ENCODE data around the gene TDRKH. TPM values are rescaled to one million over a fixed set of nuclear protein-coding genes. Genes with fewer than 3 reads are reported as not detected.

Gene TDRKH
- total RNA-seq, 1 donor from 2014 or later, result 4.6 TPM

DNA sequence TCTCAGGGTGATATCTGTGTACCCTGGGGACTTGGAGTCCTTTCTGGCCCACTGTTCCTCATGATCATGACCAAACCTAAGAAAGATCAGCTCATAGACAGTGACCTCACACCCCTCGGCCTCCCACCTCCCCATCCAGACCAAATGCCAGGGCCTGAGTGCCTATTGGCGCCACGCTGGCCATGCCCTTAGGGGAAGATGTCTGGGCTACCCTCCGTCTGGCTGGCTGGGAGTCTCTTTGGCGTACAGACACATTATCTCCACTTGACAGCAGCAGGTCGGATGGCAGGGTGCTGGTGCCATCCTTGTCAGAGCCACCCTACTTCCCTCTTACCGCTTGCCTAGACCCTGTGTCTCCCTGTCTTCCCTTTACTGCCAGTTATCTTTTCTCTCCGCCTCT is 32.9 kb upstream of the TDRKH start:
- no peak for DNase-seq

DNA sequence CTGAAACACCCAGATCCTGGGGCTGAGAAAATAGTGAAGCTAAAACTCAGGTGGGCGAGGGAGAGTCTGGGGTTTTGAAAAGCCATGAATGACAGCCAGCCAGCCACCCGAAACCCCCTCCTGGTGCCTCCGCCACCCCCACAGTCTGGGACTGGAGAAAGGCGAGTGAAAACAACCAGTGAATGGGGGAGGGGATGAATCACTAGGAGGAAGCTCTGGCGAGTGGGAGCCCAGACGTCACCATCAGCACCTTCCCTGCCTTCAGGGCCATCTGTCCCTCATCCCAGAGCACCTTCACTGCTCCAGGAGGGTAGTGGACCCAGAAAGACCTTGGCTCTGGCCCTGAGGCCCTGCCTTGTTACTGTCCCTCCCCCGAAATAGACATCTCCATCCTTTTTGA is 32.1 kb upstream of the TDRKH start:
- no peak for DNase-seq

DNA sequence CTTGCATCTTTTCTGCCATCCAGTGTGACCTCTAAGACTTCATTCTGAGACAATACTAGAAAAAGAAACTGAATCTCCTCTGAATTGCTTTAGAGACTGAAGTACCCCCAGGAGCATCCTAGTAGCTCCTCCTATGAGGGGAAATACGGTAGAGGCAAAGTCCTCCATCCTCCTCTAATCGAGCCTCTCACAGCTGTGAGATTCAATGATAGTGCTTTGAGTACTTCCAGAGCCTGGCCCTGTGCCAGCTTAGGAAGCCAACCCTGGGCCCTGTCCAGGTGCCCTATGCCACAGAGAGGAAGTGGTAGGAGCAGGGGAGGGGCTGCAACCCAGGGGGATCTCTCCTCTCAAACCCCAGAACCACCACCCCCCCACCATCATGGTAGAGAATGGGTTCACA is 30.6 kb upstream of the TDRKH start:
- DNase-seq, result no peak

DNA sequence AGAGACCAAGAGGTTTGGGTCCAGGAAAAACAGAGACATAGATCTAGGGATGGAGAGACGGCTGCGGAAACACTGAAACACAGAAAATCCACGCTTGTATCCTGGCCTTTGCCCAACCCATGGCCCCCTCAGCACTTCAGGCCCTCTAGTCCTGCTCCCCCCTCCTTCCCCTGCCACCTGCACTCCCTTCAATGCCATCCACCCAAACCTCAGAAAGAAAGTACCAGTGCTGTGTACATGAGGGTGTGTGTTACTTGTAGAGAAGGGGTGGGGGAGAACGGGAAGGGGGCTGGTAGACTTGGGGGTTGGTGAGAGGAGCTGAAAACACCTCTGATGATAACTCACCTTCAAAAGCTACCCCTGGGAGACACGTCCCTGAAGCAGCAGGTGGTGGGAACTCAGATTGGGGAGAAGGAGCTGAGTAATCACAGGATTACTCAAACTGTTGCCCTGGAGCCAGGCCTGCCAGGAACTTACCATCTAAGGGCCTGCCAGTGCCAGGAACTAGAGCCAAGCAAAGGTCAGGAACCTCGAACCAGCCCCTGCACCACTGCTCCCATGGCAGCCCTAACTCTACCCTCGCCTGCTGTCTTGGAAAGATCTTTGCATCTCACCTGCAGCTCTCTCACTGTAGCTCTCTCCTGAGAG is 29.8 kb upstream of the TDRKH start:
- DNase-seq, result no peak

DNA sequence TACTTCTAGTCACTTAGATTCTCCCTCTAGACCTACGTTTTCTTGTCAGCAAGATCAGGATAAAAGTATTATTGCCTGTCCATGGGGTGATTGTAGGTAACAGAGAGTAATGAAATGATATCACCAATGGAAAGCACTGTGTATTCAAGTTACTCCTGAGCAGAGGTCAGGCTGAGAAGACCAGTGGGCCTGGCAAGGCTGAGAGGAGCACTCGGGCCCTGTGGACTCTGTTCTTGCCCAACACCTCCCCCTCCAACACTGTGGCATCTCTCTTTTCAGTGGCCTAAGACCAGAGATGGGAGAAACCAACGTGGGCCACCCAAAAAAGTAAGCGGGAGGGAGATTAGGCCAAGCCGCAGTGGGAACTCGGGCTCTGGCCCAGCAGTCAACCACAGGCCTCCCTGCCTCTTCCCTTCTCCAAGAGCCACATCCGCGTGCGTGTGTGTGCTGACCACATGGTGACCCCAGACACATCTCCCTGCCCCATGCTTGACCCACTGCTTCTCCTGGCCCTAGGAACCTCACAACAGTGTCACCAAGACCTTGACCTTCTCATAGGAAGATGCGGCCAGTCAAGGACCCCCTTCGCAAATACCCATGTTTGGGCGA is 29.0 kb upstream of the TDRKH start:
- DNase-seq, result no peak

DNA sequence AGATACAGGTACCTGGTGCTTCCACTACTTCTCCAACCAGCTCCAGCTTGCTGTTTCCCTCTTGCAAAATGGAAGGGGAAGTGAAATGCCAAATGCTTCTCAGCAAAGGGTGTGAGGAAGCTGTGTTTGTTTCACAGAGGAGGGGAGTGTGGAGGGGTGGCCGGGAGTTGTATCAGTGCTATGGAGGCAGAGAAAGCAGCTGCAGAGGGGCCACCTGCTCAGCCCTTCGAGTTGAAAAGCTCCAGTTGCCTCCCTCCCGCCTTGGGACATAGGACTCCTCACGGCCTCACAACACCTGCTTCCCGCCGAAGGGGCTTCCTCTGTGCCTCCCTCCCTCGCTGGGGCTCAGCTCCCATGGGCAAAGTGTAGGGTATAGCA is 27.0 kb upstream of the TDRKH start:
- no peak for DNase-seq

DNA sequence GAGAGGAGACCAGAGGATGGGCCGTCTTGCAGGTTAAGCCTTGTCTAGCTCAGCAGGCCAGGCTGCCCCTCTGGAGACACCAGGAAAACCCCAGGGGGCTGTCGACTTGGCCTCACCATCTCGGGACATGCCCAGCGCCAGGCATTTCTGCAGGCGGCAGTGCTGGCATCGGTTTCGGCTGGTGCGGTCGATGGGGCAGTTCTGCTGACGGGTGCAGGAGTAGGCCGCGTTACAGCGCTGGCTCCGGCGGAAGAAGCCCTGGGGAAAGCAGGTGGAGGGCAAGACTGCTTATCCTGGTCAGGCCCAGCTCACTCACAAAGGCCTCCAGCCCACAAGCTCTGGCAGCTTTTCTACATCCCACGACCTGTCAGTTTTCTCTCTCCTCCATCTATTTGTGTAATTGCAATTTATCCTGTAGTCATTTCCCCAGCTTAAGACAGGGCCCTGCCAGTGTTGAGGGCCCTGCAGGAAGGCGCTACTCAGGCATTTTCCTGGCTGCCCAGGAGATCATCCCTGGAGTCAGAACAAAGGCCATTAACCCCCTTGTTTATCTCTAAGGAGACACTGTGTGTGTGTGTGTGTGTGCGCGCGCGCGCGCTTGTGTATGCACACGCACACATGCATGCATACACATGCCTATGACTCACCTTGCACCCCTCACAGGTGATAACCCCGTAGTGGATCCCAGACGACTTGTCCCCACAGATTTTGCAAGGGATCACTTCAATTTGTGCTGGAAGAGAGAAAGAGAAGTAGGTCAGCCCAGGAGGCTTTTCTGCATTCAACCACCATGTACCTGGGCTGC is 26.4 kb upstream of the TDRKH start:
- DNase-seq, result no peak

DNA sequence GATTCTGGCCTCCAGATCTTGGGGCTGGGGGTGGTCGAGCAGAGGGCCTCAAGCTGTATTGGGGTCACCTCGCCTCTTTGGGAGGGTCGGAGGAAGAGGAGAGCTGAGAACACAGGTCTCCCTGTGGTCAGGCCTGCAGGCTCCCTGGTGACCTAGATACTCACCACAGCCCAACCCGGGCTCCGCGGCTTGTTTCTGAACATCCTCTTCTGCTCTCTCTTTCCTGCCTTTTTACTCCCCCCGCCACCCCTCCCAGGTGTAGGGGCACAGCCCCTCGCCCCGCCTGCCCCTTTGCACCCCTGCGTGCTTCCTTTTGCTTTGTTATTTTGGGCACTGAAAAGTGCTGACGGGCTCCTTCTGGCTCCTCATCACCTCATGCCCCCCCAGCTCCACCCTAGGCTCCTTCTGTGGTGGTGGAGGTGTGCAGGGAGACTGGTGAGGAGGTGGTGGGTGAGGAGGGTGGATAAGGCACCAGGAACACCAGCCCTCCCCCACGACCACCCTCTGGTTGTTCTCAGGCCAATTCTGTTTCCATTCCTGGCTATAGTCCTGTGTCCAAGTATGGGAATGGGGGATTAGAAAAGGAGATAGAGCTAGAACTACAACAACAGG is 25.5 kb upstream of the TDRKH start:
- no peak for DNase-seq

DNA sequence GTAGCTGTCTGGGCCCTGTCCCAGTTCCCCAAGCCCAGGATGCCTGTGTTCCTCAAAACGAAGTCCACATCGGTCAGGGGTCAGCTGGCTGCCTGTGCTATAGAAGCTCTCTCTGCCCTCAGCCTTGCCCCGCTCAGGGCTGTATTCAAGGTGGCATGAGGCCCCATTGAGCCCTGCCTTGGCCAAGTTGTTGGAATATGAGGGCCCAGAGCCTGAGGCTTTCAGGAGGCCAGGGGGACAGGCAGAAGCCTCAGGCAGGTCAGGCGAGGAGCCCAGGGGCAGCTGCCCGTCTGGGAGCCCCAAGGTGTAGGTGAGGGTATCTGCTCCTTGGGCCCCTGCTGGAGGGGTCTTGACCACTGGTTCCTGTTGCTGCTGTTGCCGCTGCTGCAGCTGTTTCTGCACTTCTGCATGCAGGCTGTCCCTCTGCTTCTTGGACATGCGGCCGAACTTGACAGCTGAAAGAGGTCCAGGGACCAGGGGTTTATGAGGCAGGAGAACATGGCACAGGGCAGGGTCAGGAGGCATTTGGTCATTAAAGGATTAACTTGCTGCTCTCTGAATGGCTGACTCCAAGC is 24.8 kb upstream of the TDRKH start:
- DNase-seq, result no peak

DNA sequence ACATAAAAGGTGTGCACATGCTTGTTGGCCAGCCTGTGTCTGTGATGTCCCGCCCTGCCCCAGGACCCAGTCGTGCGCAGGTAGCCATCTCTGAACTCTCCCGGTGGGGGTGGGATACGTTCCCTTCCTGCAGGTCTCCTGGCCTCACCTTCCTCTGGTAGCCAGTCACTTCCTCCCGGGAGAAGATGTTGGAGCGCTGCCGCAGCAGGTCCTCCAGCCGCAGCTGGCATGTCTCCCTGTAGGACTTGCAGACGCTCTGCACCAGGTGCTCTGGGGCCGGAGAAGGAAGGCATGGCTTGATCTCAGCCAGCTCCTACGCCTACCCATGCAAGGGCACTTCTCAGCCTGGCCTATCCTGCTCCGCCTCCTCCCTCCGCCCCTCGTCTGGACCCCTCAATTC is 24.1 kb upstream of the TDRKH start:
- DNase-seq, result no peak

DNA sequence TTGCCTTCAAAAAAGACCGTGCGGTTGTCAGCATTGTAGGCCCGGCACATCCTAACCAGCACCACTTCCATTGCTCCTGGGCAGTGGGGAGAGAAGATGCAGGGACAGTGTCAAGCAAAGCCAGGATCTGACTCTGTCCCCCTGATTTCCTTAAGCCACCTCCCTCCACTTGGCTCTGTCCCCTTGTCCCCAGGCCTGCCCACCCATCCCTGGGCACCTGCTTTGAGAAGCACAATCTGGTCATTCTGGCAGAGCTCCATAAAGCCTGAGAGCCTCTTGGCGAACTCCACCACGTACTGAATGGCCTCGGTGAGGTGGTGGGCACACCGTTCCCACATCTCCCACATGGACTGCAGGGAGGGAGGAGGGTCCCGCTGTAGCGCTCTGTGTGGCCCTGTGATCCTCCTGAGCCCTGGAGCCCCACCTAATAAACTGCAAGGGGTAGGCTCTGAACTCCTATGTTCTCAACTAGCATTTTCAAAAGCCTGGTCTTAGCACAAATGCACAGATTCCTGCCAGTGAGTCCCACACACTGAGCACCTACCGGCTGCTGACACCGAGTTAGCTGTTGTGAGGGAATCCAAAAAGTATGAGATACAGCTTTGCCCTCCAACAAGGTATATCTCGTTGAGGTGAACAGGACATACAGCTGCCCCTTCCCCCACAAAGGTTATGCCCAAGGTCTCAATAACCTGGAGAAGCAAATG is 23.1 kb upstream of the TDRKH start:
- no peak for DNase-seq

DNA sequence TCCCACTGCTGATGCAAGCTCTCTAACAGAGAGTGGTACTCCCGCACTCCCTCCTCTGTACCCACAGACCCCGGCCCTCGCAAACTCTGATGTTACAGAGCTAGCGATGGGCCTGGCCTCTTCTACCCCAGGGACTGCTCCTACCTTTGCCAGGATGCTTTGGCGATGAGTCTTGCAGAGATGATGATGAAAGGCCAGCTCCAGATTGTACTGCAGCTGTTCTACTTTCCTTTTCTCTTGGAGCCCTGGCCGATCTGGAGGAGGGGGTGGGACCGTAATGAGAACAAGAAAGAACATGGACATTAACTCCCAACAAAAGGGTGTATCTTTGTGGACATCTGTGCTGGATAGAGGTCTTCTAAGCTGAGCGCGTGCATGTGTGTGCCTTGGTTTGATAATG is 20.9 kb upstream of the TDRKH start:
- no peak for DNase-seq

DNA sequence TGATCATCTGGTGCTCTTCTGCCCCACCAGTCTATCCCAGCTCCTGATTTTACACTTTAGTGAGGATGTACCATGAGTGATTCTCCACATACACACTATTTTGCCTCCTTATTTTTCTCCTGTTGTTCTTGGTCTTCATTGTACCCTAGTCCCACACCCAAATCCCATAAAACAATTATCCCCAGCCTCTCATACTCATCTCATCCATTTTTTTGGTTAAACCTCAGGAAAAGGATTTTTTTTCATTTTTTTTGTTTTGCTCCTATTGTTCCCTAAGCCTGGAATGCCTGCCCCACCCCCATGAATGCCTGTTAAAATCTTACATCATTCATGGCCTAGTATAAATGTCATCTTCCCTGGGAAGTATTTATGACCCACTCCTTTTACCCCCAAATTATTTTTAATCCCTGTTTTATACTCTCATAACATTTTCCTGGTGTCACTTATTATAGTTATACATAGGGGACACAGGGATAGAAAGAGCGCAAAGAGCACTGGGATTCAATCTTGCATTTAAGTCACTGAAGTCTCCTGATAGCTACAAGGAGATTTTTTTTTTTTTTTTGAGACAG is 19.8 kb upstream of the TDRKH start:
- DNase-seq, result no peak

DNA sequence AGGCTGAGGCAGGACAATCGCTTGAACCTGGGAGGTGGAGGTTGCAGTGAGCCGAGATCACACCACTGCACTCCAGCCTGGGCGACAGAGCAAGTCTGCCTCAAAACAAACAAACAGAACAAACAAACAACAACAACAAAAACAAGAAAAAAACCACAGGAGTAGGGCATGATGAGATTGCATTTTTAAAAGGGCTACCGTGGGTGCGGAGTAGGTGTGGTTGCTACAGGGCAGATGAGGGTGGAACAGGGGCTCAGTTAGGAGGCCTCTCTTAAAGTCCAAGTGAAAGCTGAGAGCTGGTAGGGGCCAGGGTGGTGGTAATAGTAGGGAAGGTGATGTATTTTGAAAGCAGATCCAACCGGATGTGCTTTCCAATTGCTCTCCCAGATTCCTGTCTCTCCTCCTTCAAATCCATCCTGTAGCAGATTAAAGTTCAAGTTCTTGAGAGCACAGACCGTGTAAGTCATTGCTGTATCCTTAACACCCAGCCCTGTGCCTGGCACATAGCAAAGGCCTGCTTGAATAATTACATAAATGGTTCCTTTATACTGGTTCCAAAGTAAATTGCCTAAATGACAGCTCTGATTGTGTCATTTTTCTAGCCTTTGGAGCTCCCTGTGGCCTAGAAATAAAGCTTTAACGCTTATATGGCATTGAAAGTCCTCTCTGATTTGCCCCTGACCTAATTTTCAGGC is 19.1 kb upstream of the TDRKH start:
- DNase-seq, result no peak

DNA sequence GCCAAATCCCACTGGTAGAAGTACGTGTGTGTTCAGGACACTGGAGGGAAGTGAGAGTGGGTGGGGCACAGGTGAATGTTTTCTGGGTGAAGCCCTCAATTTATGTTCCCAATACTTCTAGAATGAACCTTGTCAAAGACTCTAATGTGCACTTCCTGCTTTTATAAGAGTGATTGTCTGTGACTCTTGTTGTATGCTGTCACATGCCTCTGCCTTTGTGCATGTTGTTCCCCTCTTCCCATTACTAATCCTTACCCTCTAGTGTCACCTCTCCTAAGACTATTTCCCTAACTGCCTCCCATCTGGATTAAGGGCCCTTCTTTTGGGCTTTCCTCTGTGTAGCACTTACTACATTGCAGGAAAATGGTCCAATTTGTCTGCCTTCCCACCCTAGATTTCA is 17.5 kb upstream of the TDRKH start:
- no peak for DNase-seq

DNA sequence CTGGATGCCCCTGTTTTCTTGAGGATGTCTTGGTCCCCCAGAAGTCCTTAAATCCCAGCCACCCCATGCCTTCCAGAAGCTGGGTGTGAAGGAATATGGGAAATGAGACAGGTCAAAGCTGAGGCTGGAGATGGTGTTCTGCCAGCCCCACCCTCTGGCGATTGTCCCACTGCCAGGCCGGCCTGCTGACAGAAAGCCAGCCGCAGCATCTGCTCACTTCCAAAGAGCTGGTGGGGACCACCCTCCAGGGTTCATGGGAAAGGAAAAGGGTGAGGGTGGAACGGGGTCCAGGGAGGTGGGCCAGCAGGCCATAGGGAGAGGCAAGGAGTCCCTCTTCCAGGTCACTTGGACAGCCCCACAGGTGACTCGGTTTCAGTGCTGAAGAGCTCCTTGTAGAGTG is 16.8 kb upstream of the TDRKH start:
- DNase-seq, result no peak

DNA sequence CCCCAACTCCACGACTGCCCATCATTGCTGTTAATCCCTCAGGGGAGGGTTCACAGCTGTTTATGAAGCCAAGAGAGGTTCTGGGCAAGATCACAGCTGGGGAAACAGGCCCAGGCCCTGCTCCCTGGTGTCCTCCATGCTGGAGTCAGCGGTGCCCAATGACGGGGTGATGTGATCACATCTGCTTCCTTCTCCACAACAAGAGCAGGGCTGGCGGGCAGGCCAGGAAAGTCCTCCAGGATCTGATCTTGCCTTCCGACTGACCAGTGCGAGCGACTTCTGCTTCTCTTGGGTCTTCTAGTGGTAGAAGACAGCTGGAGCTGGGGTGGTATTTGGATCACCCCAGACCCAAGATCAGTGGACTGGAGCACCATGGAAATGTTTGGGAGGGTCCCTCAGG is 15.9 kb upstream of the TDRKH start:
- DNase-seq, result no peak

DNA sequence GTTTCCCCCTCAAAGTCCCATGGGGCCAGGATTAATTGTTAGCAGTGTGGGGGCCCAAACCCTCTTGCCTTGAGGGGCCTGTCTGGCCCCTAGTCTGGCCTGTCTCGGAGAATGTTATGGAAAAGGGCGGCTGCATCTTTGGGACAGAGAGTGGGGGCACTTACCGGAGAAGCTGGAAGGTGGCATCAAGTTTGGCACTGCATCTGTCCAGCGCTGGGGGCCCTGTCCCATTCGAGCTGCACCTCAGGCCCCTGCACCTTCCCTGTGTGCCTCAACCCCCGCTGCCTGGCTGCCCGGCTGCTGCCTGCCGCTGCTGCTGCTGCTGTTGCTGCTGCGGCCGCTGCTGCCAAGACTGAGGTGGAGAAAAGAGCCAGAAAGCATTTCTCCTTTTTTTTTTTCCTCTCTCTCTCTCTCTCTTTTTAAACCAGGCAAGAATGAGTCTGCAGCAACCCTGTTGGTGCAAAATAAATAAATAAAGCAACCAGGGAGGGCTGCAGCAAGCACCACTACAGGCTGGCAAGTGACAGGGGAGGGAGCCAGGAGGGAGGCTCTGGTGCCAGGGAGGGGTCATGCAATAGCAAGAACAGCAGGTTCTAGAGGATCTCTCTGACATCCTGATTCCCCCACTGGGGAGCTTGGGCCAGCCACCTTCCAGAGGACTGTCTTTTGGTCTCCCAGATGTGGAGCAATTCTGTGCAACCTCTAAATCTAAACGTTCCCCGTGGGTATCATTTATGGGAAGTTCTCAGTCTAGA is 14.9 kb upstream of the TDRKH start, which contains the start of gene LINGO4:
Gene LINGO4, minus strand, starts transcription at position 354 of the 755 bp plus-strand sequence. CDS start 2,715 bp downstream, outside the sequence.
- DNase-seq, result no peak

DNA sequence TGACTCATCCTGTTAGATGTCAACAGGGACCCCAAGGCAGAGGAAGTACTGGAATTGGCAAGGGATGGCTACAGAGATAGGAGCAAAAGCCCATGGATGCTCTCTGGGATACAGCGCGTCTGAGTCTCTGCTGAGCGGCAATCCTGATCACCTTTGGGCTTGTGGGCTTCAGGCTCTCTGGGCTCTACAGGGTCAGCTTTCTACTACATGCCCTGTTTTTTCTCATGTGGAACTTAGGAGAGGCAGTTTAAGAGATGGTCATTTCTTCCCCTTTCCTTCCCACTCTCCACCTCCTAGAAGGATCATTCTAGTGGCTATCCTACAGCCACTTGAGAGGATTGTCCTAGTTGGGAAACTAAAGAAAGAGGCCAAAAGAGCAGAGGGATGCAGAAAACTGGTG is 13.6 kb upstream of the TDRKH start:
- no peak for DNase-seq

DNA sequence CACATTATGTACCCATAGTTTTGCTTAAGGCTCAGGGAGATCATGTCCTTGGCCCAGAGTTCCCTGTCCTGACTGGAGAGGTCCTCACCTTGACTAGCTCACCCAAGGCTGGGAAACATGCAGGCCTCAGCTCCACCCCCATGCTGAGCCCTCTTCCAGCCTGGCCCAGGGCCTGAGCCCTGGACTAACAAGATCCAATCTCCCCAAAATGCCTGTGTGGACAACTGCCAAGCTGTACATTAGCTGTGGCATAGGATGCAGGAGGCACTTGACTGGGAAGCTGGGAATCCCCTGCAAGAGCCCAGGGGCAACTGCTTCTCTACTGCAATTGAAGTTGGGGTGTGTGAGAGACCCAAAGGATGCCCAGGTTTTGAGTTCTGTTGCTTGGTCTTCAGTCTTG is 12.9 kb upstream of the TDRKH start:
- DNase-seq, result no peak

DNA sequence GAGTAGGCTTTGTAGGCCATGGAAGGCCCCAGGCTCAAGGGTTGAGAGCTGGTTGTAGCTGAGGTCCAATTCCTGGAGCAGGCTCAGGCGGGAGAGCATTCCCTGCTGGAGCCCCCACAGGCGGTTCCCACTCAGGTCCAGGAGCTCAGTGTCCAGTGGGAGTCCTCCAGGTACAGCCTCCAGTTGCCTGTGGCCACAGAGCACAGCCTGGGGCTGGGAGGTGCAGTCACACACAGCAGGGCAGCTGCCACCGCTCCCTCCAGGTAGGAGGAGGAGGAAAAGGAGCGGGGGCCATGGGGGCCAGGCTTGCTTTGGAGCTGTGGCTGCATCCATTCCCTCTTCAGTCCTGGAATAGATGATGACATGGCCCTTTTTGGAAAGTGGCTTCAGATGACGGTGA is 12.1 kb upstream of the TDRKH start:
- DNase-seq, result no peak
